IMR-90 (cell line): ENCODE data around the gene GCK. TPM values are rescaled to one million over a fixed set of nuclear protein-coding genes. Genes with fewer than 3 reads are reported as not detected.

Experiments
- ATAC-seq: fragments of 200-7000 bp; cut with Tn5 transposase; 2 replicates; pipeline ENCODE4 v1.9.1; 2020; ENCODE audit warnings: low read depth, mild to moderate bottlenecking, moderate library complexity
- BruUV-seq: library from RNA; stranded (reverse); fragments of 400-500 nt; replicated peaks from 2 replicates; lab custom pipeline; 2021; lab: Mats Ljungman, UMichigan
- CTCF ChIA-PET: fragments of 300-600 bp; formaldehyde crosslinking; extraction: SDS; loops from one replicate; lab custom pipeline; 2021; ENCODE audit warnings: antibody characterized with exemption; lab: Yijun Ruan, JAX
- POLR2A ChIA-PET: fragments of 300-600 bp; sonication (Branson Sonifier 250); formaldehyde crosslinking; loops from one replicate; lab custom pipeline; 2022; ENCODE audit warnings: antibody characterized with exemption; ENCODE audit not compliant: unreplicated experiment; lab: Charles Lee
- DNase-seq: peaks from one replicate; pipeline ENCODE4 v3.0.0; 2013
- H2AFZ ChIP-seq: replicated peaks from 2 replicates; pipeline ENCODE3; 2013; ENCODE audit warnings: low read length, mild to moderate bottlenecking; ENCODE audit not compliant: poor library complexity
- H2AK5ac ChIP-seq: 2 replicates; pipeline ENCODE4 v1.6.1; 2013; ENCODE audit warnings: low read depth, low read length, inconsistent platforms
- H2AK9ac ChIP-seq: replicated peaks from 2 replicates; pipeline ENCODE3; 2013; ENCODE audit warnings: mild to moderate bottlenecking, low read depth, low read length, moderate library complexity; ENCODE audit not compliant: poor library complexity
- H2BK120ac ChIP-seq: 2 replicates; pipeline ENCODE4 v1.6.1; 2013; ENCODE audit warnings: low read depth, low read length, inconsistent platforms
- H2BK15ac ChIP-seq: 3 replicates; pipeline ENCODE4 v1.6.1; 2013; ENCODE audit warnings: low read depth, low read length, inconsistent platforms
- H2BK20ac ChIP-seq: 2 replicates; pipeline ENCODE4 v1.6.1; 2013; ENCODE audit warnings: low read depth, mild to moderate bottlenecking, inconsistent platforms, low read length, moderate library complexity
- H2BK5ac ChIP-seq: 2 replicates; pipeline ENCODE4 v1.6.1; 2013; ENCODE audit warnings: mild to moderate bottlenecking, low read depth, low read length, inconsistent platforms; ENCODE audit not compliant: poor library complexity, severe bottlenecking
- H3K14ac ChIP-seq: replicated peaks from 2 replicates; pipeline ENCODE4 v1.6.1; 2013; ENCODE audit warnings: low read depth, low read length, inconsistent platforms
- H3K18ac ChIP-seq: 2 replicates; pipeline ENCODE4 v1.6.1; 2013; ENCODE audit warnings: low read depth, low read length, control low read depth
- H3K23ac ChIP-seq: 2 replicates; pipeline ENCODE4 v1.6.1; 2013; ENCODE audit warnings: low read depth, low read length, inconsistent platforms
- H3K27ac ChIP-seq: 2 replicates; pipeline ENCODE4 v1.5.1; 2013; ENCODE audit warnings: mild to moderate bottlenecking, control low read depth, low read length; ENCODE audit not compliant: insufficient read depth
- H3K27me3 ChIP-seq: 2 replicates; pipeline ENCODE4 v1.6.1; 2013; ENCODE audit warnings: low read length; ENCODE audit not compliant: control insufficient read depth, insufficient read depth
- H3K36me3 ChIP-seq: 2 replicates; pipeline ENCODE4 v1.6.1; 2013; ENCODE audit warnings: low read length, mixed read lengths; ENCODE audit not compliant: control insufficient read depth, insufficient read depth
- H3K4ac ChIP-seq: 2 replicates; pipeline ENCODE4 v1.6.1; 2013; ENCODE audit warnings: low read depth, low read length, inconsistent platforms
- H3K4me1 ChIP-seq: 2 replicates; pipeline ENCODE4 v1.6.1; 2013; ENCODE audit warnings: low read length, mixed read lengths; ENCODE audit not compliant: control insufficient read depth, insufficient read depth
- H3K4me2 ChIP-seq: 2 replicates; pipeline ENCODE4 v1.6.1; 2013; ENCODE audit warnings: low read depth, mild to moderate bottlenecking, control low read depth, low read length, moderate library complexity
- H3K4me3 ChIP-seq: 2 replicates; pipeline ENCODE4 v1.5.1; 2013; ENCODE audit warnings: low read depth, mild to moderate bottlenecking, control low read depth, low read length, moderate library complexity; ENCODE audit not compliant: insufficient read depth
- H3K56ac ChIP-seq: 2 replicates; pipeline ENCODE4 v1.6.1; 2013; ENCODE audit warnings: low read length, inconsistent platforms; ENCODE audit not compliant: insufficient read depth; ENCODE audit errors: extremely low read depth
- H3K79me1 ChIP-seq, 2 experiments: 2 replicates each; pipeline ENCODE4 v1.6.1; 2013; ENCODE audit warnings: low read length in 2 of 2, inconsistent platforms in 1 of 2, low read depth in 1 of 2
- H3K9ac ChIP-seq: 2 replicates; pipeline ENCODE4 v1.6.1; 2013; ENCODE audit warnings: low read depth, low read length, control low read depth
- H3K9me1 ChIP-seq: 2 replicates; pipeline ENCODE4 v1.6.1; 2013; ENCODE audit warnings: low read length, inconsistent platforms; ENCODE audit not compliant: insufficient read depth
- H3K9me3 ChIP-seq: 2 replicates; pipeline ENCODE4 v1.6.1; 2013; ENCODE audit warnings: low read length; ENCODE audit not compliant: control insufficient read depth, insufficient read depth
- H4K20me1 ChIP-seq: 2 replicates; pipeline ENCODE4 v1.6.1; 2013; ENCODE audit warnings: low read length, inconsistent platforms; ENCODE audit not compliant: insufficient read depth
- H4K5ac ChIP-seq: 2 replicates; pipeline ENCODE4 v1.6.1; 2013; ENCODE audit warnings: mild to moderate bottlenecking, low read depth, low read length, control low read depth
- H4K8ac ChIP-seq, 2 experiments: 2 replicates each; pipeline ENCODE4 v1.6.1; 2013; ENCODE audit warnings: low read depth in 2 of 2, low read length in 2 of 2, control low read depth in 1 of 2, inconsistent platforms in 1 of 2
- H4K91ac ChIP-seq: 2 replicates; pipeline ENCODE4 v1.6.1; 2013; ENCODE audit warnings: low read depth, low read length, inconsistent platforms; ENCODE audit not compliant: insufficient read depth
- ELK1 ChIP-seq: fragments of 150-350 bp; IDR thresholded peaks from 2 replicates; pipeline ENCODE4 v1.6.1; 2016; ENCODE audit warnings: low read depth, mild to moderate bottlenecking, low read length, moderate library complexity, borderline replicate concordance
- MAFK ChIP-seq: IDR thresholded peaks from 2 replicates; pipeline ENCODE4 v1.6.1; 2012; ENCODE audit warnings: low read depth, low read length, improper control_type of control experiment
- RAD21 ChIP-seq: IDR thresholded peaks from 2 replicates; pipeline ENCODE4 v1.6.1; 2012; ENCODE audit warnings: low read length, improper control_type of control experiment
- SMC3 ChIP-seq: fragments of 150-350 bp; IDR thresholded peaks from 2 replicates; pipeline ENCODE4 v1.6.1; 2016; ENCODE audit warnings: low read depth, mild to moderate bottlenecking, antibody characterized with exemption, low read length, moderate library complexity
- WGBS, 2 experiments: methylation state at CpG; one replicate each; pipeline versions ENCODE4 v1.1.5 to v1.1.7; 2013; ENCODE audit warnings: missing lambda C conversion rate in 2 of 2; ENCODE audit not compliant: insufficient read length in 1 of 2; ENCODE audit errors: extremely low coverage in 2 of 2; 5-methylcytosine and 5-hydroxymethylcytosine counted together
- dilution Hi-C: fragments of 300-500 bp; cut with HindIII; formaldehyde crosslinking; loops from one replicate; pipeline ENCODE4 v1.14.3; 2018; ENCODE audit warnings: low sequenced_read_pairs; ENCODE audit not compliant: unreplicated experiment
- in situ Hi-C: fragments of 300-500 bp; cut with MboI; formaldehyde crosslinking; loops from 3 replicates; pipeline ENCODE4 v1.14.3; 2019; ENCODE audit warnings: low sequenced_read_pairs, inconsistent platforms, mixed read lengths
- intact Hi-C: fragments of 100-400 bp; cut with micrococcal nuclease; formaldehyde crosslinking; loops from 2 replicates; pipeline ENCODE4 v1.10.0; 2022
- polyA plus RNA-seq, 3 experiments: library from polyadenylated mRNA; depleted of rRNA; stranded (reverse); fragments of >200 nt; gene quantifications; 2 replicates each; pipeline ENCODE4 v1.2.3, GENCODE V29; 2012; ENCODE audit warnings: low replicate concordance in 1 of 3
- total RNA-seq: library from RNA; depleted of rRNA; stranded (reverse); fragments of >200 nt; gene quantifications from 2 replicates; pipeline ENCODE4 v1.2.3, GENCODE V29; 2012

The GCK gene
- total and polyA plus RNA-seq, 2 of the 4 experiments (the other 2 are of a cell fraction) = 0.14 to 0.18 TPM

- intact Hi-C loops = no loop called here
- H3K4ac ChIP-seq = no peak overlapping the region
- peaks cover 2% of the 10 kb centered on the region for H3K9me3 ChIP-seq
- H2BK5ac ChIP-seq = no peak overlapping the region
- no peak overlapping the region for H3K4me2 ChIP-seq
- ATAC-seq (no peak), DNase-seq (no peak)
- H4K20me1 ChIP-seq = peaks cover 12% of the 10 kb centered on the region
- no peak overlapping the region for H4K8ac ChIP-seq
- H3K23ac ChIP-seq = no peak overlapping the region
- no peak overlapping the region for H2BK15ac ChIP-seq
- in situ Hi-C loops = no loop called here
- H4K5ac ChIP-seq = no peak overlapping the region
- H3K9ac ChIP-seq = no peak overlapping the region
- TF ChIP-seq SMC3 (no peak), RAD21 (no peak), ELK1 (no peak), MAFK (no peak)
- dilution Hi-C loops = no loop called here
- 100% methylated on average over 1 of the region's 9 CpGs; no CpG with 5 or more reads in 1 of the 2 experiments for WGBS, 2 experiments
- H4K91ac ChIP-seq = no peak overlapping the region
- H2AK9ac ChIP-seq = no peak overlapping the region
- H3K79me1 ChIP-seq = peaks cover 8 to 16% of the 10 kb centered on the region in 2 experiments
- no peak overlapping the region for H2AFZ ChIP-seq
- no peaks in the 10 kb centered on the region for H3K4me1 ChIP-seq
- H3K18ac ChIP-seq = no peak overlapping the region
- H3K56ac ChIP-seq = no peak overlapping the region
- no peaks in the 10 kb centered on the region for H3K27me3 ChIP-seq
- H3K14ac ChIP-seq = no peak overlapping the region
- BruUV-seq = no TSS peak
- H2BK120ac ChIP-seq = no peak overlapping the region
- ChIA-PET CTCF (interaction anchor here (1.0 kb wide), 1 partner anchor 9 kb away, joined by 3 read pairs; no protein-coding TSS in a partner anchor), POLR2A (no interaction called here)
- no peak overlapping the region for H3K4me3 ChIP-seq
- no peaks in the 10 kb centered on the region; the same call in 1 of the 2 replicates for H3K9me1 ChIP-seq
- H2BK20ac ChIP-seq = no peak overlapping the region
- H3K27ac ChIP-seq = no peak overlapping the region
- H2AK5ac ChIP-seq = no peak overlapping the region
- H3K36me3 ChIP-seq = peaks cover 46% of the 10 kb centered on the region
These were observed 24.7 kb upstream of the GCK start for GRCh38 chr7:44213877-44214388.
